H9 (cell line): ENCODE data around the gene ST6GALNAC3. TPM values are rescaled to one million over a fixed set of nuclear protein-coding genes. Genes with fewer than 3 reads are reported as not detected.

Experiments
- DNase-seq: peaks from one replicate; pipeline ENCODE4 v3.0.0-alpha.2; 2017
- H2AFZ ChIP-seq: one replicate; pipeline ENCODE4 v1.6.1; 2013; ENCODE audit warnings: mild to moderate bottlenecking, low read length, control low read depth, moderate library complexity
- H2AK5ac ChIP-seq: 2 replicates; pipeline ENCODE4 v1.6.1; 2013; ENCODE audit warnings: low read length, control low read depth, mixed read lengths; ENCODE audit not compliant: insufficient read length
- H2BK120ac ChIP-seq: one replicate; pipeline ENCODE4 v1.6.1; 2013; ENCODE audit warnings: low read depth, mild to moderate bottlenecking, low read length, control low read depth, inconsistent platforms; ENCODE audit not compliant: poor library complexity, severe bottlenecking
- H2BK12ac ChIP-seq: 2 replicates; pipeline ENCODE4 v1.6.1; 2013; ENCODE audit warnings: low read length, control low read depth, mixed read lengths, low read depth; ENCODE audit not compliant: insufficient read length
- H2BK15ac ChIP-seq: 2 replicates; pipeline ENCODE4 v1.6.1; 2013; ENCODE audit warnings: low read depth, low read length, control low read depth
- H2BK20ac ChIP-seq: one replicate; pipeline ENCODE4 v1.6.1; 2013; ENCODE audit warnings: low read depth, mild to moderate bottlenecking, low read length, control low read depth, inconsistent platforms; ENCODE audit not compliant: poor library complexity, severe bottlenecking
- H2BK5ac ChIP-seq: 2 replicates; pipeline ENCODE4 v1.6.1; 2013; ENCODE audit warnings: low read length, control low read depth, mixed read lengths; ENCODE audit not compliant: insufficient read length
- H3K14ac ChIP-seq: 2 replicates; pipeline ENCODE4 v1.6.1; 2013; ENCODE audit warnings: low read length, control low read depth; ENCODE audit not compliant: insufficient read depth
- H3K18ac ChIP-seq: 2 replicates; pipeline ENCODE4 v1.6.1; 2013; ENCODE audit warnings: low read depth, mild to moderate bottlenecking, mixed read lengths, low read length, control low read depth; ENCODE audit not compliant: insufficient read length
- H3K23ac ChIP-seq: 2 replicates; pipeline ENCODE4 v1.6.1; 2013; ENCODE audit warnings: low read length, control low read depth, mixed read lengths, low read depth; ENCODE audit not compliant: insufficient read length
- H3K23me2 ChIP-seq: 2 replicates; pipeline ENCODE4 v1.6.1; 2013; ENCODE audit warnings: low read depth, mild to moderate bottlenecking, mixed read lengths, low read length, control low read depth; ENCODE audit not compliant: insufficient read length, poor library complexity, severe bottlenecking
- H3K27ac ChIP-seq: 2 replicates; pipeline ENCODE4 v1.5.1; 2013; ENCODE audit warnings: low read length, control low read depth, mixed read lengths, low read depth; ENCODE audit not compliant: insufficient read length
- H3K27me3 ChIP-seq: 2 replicates; pipeline ENCODE4 v1.6.1; 2013; ENCODE audit warnings: low read length, control low read depth, inconsistent platforms; ENCODE audit not compliant: insufficient read depth
- H3K4ac ChIP-seq: 2 replicates; pipeline ENCODE4 v1.6.1; 2013; ENCODE audit warnings: low read depth, mild to moderate bottlenecking, control low read depth, inconsistent platforms, low read length, moderate library complexity
- H3K4me1 ChIP-seq: 2 replicates; pipeline ENCODE4 v1.6.1; 2013; ENCODE audit warnings: low read length, control low read depth, inconsistent platforms; ENCODE audit not compliant: insufficient read depth
- H3K4me2 ChIP-seq: 2 replicates; pipeline ENCODE4 v1.6.1; 2013; ENCODE audit warnings: low read length, control low read depth, mixed read lengths; ENCODE audit not compliant: insufficient read length, insufficient read depth
- H3K56ac ChIP-seq: 2 replicates; pipeline ENCODE4 v1.6.1; 2013; ENCODE audit warnings: low read depth, mild to moderate bottlenecking, mixed read lengths, low read length, control low read depth; ENCODE audit not compliant: insufficient read length
- H3K79me1 ChIP-seq: 2 replicates; pipeline ENCODE4 v1.6.1; 2013; ENCODE audit warnings: low read depth, mild to moderate bottlenecking, moderate library complexity, low read length, control low read depth, inconsistent platforms; ENCODE audit not compliant: insufficient read depth, poor library complexity, severe bottlenecking
- H3K79me2 ChIP-seq: 2 replicates; pipeline ENCODE4 v1.6.1; 2013; ENCODE audit warnings: low read length, control low read depth, inconsistent platforms; ENCODE audit not compliant: insufficient read depth
- H3K9ac ChIP-seq: 2 replicates; pipeline ENCODE4 v1.6.1; 2013; ENCODE audit warnings: low read length, control low read depth, mixed read lengths; ENCODE audit not compliant: insufficient read length; ENCODE audit errors: extremely low read depth
- H3K9me3 ChIP-seq: one replicate; pipeline ENCODE4 v1.6.1; 2013; ENCODE audit warnings: low read depth, low read length, inconsistent platforms; ENCODE audit not compliant: control insufficient read depth
- H3T11ph ChIP-seq: one replicate; pipeline ENCODE4 v1.6.1; 2013; ENCODE audit warnings: mild to moderate bottlenecking, low read length, control low read depth, inconsistent platforms
- H4K20me1 ChIP-seq: one replicate; pipeline ENCODE4 v1.6.1; 2013; ENCODE audit not compliant: control insufficient read depth, insufficient read length, insufficient read depth
- H4K5ac ChIP-seq: 2 replicates; pipeline ENCODE4 v1.6.1; 2013; ENCODE audit warnings: low read depth, mild to moderate bottlenecking, mixed read lengths, low read length, control low read depth; ENCODE audit not compliant: insufficient read length
- H4K8ac ChIP-seq: replicated peaks from 2 replicates; pipeline ENCODE4 v1.6.1; 2013; ENCODE audit warnings: low read length, control low read depth, mixed read lengths, low read depth; ENCODE audit not compliant: insufficient read length
- H4K91ac ChIP-seq: 2 replicates; pipeline ENCODE4 v1.6.1; 2013; ENCODE audit warnings: low read depth, mild to moderate bottlenecking, moderate library complexity, mixed read lengths, low read length, control low read depth; ENCODE audit not compliant: insufficient read length
- H3K27ac Mint-ChIP-seq, 3 experiments: 2 replicates in 2 of 3; 3 replicates in 1 of 3; pipeline ENCODE4 v1.8.0; 2020 to 2021; ENCODE audit warnings: mixed read lengths in 3 of 3, mild to moderate bottlenecking in 1 of 3, moderate library complexity in 1 of 3
- H3K27me3 Mint-ChIP-seq: 2 replicates; pipeline ENCODE4 v1.8.0; 2021; ENCODE audit warnings: low read depth, mild to moderate bottlenecking, moderate library complexity, mixed read lengths
- H3K36me3 Mint-ChIP-seq, 3 experiments: 2 replicates in 2 of 3; 3 replicates in 1 of 3; pipeline ENCODE4 v1.8.0; 2020 to 2021; ENCODE audit warnings: low read depth in 3 of 3, mixed read lengths in 3 of 3; ENCODE audit not compliant: insufficient read depth in 1 of 3
- H3K4me1 Mint-ChIP-seq, 2 experiments: 2 replicates each; pipeline ENCODE4 v1.8.0; 2020; ENCODE audit warnings: mixed read lengths in 2 of 2
- H3K4me3 Mint-ChIP-seq, 2 experiments: 2 replicates in 1 of 2; 3 replicates in 1 of 2; pipeline ENCODE4 v1.8.0; 2020 to 2021; ENCODE audit warnings: mild to moderate bottlenecking in 2 of 2, mixed read lengths in 2 of 2, moderate library complexity in 1 of 2
- H3K9me3 Mint-ChIP-seq, 2 experiments: 2 replicates in 1 of 2; 3 replicates in 1 of 2; pipeline ENCODE4 v1.8.0; 2020; ENCODE audit warnings: mild to moderate bottlenecking in 2 of 2, mixed read lengths in 2 of 2, moderate library complexity in 1 of 2
- CTCF ChIP-seq: fragments of 200-600 bp; sonication (generic); conservative IDR thresholded peaks from 3 replicates; pipeline ENCODE4 v1.8.0; 2021; ENCODE audit warnings: antibody characterized with exemption, mild to moderate bottlenecking
- WGBS: extraction: QIAGEN DNeasy Blood & Tissue Kit; methylation state at CpG from one replicate; pipeline ENCODE4 v1.1.7; 2013; ENCODE audit warnings: missing lambda C conversion rate, low lambda C conversion rate, mixed read lengths; ENCODE audit not compliant: insufficient read length; ENCODE audit errors: extremely low coverage; 5-methylcytosine and 5-hydroxymethylcytosine counted together
- total RNA-seq: library from RNA; stranded (reverse); gene quantifications from 2 replicates; pipeline ENCODE4 v1.2.1, GENCODE V29; 2021

The ST6GALNAC3 gene
- total RNA-seq, 1 experiment from 2014 or later = 11.2 TPM

DNA sequence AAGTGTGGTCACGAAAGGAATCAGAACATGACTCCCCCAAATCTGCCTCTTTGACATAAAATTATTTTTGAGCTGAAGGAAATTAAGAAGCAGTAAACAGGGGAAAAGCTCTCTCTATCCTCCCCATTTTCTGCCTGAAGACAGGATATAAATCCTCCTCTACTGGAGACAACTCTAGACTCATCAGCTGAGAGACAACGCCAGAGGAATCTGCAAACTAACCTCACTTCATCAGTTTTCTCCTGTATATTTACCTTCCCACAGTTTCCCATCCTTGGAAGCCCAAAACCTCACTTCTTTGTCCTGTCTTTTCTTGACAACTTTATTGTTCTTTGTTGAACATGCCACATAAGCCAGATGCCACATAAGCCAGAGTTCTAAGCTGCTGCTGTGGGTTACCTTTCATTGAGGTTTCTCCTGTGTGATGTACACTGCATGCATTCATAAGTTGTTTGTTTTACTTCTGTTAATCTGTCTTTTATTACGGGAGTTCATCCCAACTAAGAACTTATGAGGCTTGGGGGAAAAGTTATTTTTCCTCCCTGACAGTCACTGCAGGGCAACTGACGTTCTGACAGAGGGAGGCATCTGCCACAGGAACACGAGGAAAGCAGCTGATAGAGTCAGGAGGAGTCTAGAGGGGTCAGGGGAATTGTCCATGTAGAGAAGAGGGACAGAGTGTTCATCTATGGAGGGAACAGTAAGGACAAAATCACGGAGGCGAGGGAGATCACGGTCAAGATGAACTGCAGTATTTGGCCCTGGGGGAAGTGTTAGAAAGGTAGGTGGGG lies 19.2 kb downstream of the ST6GALNAC3 start:
- no peak overlapping the region for H2BK12ac ChIP-seq
- H3K14ac ChIP-seq = no peak overlapping the region; the same call in 1 of the 2 replicates
- peak overlapping the region in 1 of 3 experiments; percentile 1; a peak in 1 of 7 replicates for H3K27ac Mint-ChIP-seq
- no peak overlapping the region for H3K18ac ChIP-seq
- H3K27me3 Mint-ChIP-seq = no peaks in the 10 kb centered on the region
- no peak overlapping the region for H3T11ph ChIP-seq
- H3K9me3 ChIP-seq = no peaks in the 10 kb centered on the region
- H3K23ac ChIP-seq = no peak overlapping the region
- H2AK5ac ChIP-seq = no peak overlapping the region
- peaks cover 0 to 2% (median 0%) of the 10 kb centered on the region in 3 experiments; a peak in 1 of 7 replicates for H3K36me3 Mint-ChIP-seq
- no peak overlapping the region for H2BK20ac ChIP-seq
- H2AFZ ChIP-seq = no peak overlapping the region
- H2BK5ac ChIP-seq = no peak overlapping the region
- H3K27ac ChIP-seq = no peak overlapping the region
- WGBS = no CpG with 5 or more reads among the region's 8 CpGs
- H3K79me1 ChIP-seq = no peaks in the 10 kb centered on the region
- H3K23me2 ChIP-seq = no peaks in the 10 kb centered on the region
- H3K4me2 ChIP-seq = no peak overlapping the region
- no peak for TF ChIP-seq CTCF
- H3K9me3 Mint-ChIP-seq = peaks cover 0 to 2% of the 10 kb centered on the region in 2 experiments; a peak in 1 of 5 replicates
- no peak overlapping the region for H4K5ac ChIP-seq
- H3K4ac ChIP-seq = no peak overlapping the region
- no peak overlapping the region for H4K8ac ChIP-seq
- H3K56ac ChIP-seq = no peak overlapping the region
- H4K20me1 ChIP-seq = no peaks in the 10 kb centered on the region
- H4K91ac ChIP-seq = no peak overlapping the region
- no peak for DNase-seq
- no peaks in the 10 kb centered on the region; the same call in 1 of the 2 replicates for H3K79me2 ChIP-seq
- no peak overlapping the region for H3K4me3 Mint-ChIP-seq
- H3K27me3 ChIP-seq = no peaks in the 10 kb centered on the region
- peaks cover 7% of the 10 kb centered on the region; the same call in 1 of the 2 replicates for H3K4me1 ChIP-seq
- no peak overlapping the region for H2BK15ac ChIP-seq
- no peak overlapping the region for H3K9ac ChIP-seq
- peaks cover 14 to 25% of the 10 kb centered on the region in 2 experiments for H3K4me1 Mint-ChIP-seq
- H2BK120ac ChIP-seq = no peak overlapping the region
